Thyroid gland (tissue), 4 donors: ENCODE results near the gene EXOG. TPM values are rescaled to one million over a fixed set of nuclear protein-coding genes. Genes with fewer than 3 reads are reported as not detected.

ENCODE experiments used
- DNase-seq, 2 donors: peaks; one replicate each; pipeline ENCODE4 v3.0.0-alpha.2; 2019
- H3K27ac ChIP-seq, 3 donors: fragments of 200-600 bp; sonication (generic); 1 replicate in 2 of 3; 2 replicates in 1 of 3; pipeline ENCODE4 v1.5.1; 2016 to 2019; ENCODE audit warnings: mild to moderate bottlenecking in 1 of 3, moderate library complexity in 1 of 3
- H3K27me3 ChIP-seq: fragments of 200-600 bp; sonication (generic); one replicate; pipeline ENCODE4 v1.5.1; 2019
- H3K36me3 ChIP-seq, 2 donors: fragments of 200-600 bp; sonication (generic); one replicate each; pipeline ENCODE4 v1.5.1; 2016 to 2019
- H3K4me1 ChIP-seq, 2 donors: fragments of 200-600 bp; sonication (generic); one replicate each; pipeline ENCODE4 v1.5.1; 2017 to 2019
- H3K4me3 ChIP-seq, 3 donors: fragments of 200-600 bp; sonication (generic); replicated peaks in 1 of 3; 1 replicate in 2 of 3; 2 replicates in 1 of 3; pipeline ENCODE4 v1.5.1; 2016; ENCODE audit warnings: mild to moderate bottlenecking in 1 of 3
- H3K9me3 ChIP-seq: fragments of 200-600 bp; sonication (generic); one replicate; pipeline ENCODE4 v1.5.1; 2017
- POLR2A ChIP-seq, 2 donors: fragments of 450-650 bp; IDR thresholded peaks; one replicate each; pipeline ENCODE4 v1.6.1; 2017; ENCODE audit warnings: antibody characterized with exemption in 2 of 2, mild to moderate bottlenecking in 2 of 2, moderate library complexity in 1 of 2
- WGBS, 2 donors: methylation state at CpG; one replicate each; pipeline ENCODE4 v1.1.5; 2017; 5-methylcytosine and 5-hydroxymethylcytosine counted together
- intact Hi-C: fragments of 100-400 bp; cut with DNase I; formaldehyde crosslinking; loops from one replicate; pipeline ENCODE4 v1.15.1; 2023
- total RNA-seq, 4 donors: library from RNA; depleted of rRNA; stranded (reverse); fragments of >200 nt; gene quantifications; one replicate each; pipeline ENCODE4 v1.2.3, GENCODE V29; 2016
- TF ChIP-seq, protein P1 (sequence below), 6 experiments: fragments of 200-600 bp in 3 of 6; fragments of 450-650 bp in 3 of 6; sonication (generic) in 3 of 6; IDR thresholded peaks; one replicate each; pipeline ENCODE4 v1.5.1; 2016 to 2019; ENCODE audit warnings: antibody characterized with exemption in 6 of 6, mild to moderate bottlenecking in 2 of 6, inconsistent platforms in 1 of 6, moderate library complexity in 1 of 6

EXOG gene
- total RNA-seq, 4 donors from 2014 or later: 7.6 to 17.6 (median 14.1) TPM

DNA sequence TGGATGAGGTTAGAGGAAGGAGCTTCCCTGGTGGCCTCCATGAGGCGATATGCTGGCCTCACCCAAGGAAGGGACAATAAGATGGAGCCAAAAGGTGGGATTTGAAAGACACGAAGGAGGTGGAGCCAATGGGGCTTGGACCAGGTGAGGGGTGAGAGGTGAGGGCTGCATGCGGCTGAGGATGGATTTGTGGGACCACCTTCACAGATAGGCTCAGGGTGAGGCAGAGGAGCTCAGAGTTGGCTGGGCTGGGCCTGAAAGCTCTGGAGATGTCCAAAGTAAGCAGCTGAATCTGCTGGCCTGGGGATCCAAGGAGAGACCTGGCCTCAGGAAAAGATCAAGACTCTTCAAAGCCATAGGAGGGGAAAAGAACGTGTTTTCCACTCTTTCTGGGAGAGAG is 49.8 kb downstream of the EXOG start:
- Histone ChIP-seq H3K9me3 (no peaks in the 10 kb centered on the region), H3K4me1 (no peaks in the 10 kb centered on the region), H3K36me3 (no peaks in the 10 kb centered on the region), H3K27ac (no peak overlapping the region), H3K4me3 (no peak overlapping the region), H3K27me3 (no peaks in the 10 kb centered on the region)
- WGBS, 2 donors: 85 to 94% methylated on average over 4 of the region's 4 CpGs
- DNase-seq: no peak
- no peak for TF ChIP-seq POLR2A (IDR thresholded peaks at IDR 0.05)
- TF ChIP-seq, protein P1, sequence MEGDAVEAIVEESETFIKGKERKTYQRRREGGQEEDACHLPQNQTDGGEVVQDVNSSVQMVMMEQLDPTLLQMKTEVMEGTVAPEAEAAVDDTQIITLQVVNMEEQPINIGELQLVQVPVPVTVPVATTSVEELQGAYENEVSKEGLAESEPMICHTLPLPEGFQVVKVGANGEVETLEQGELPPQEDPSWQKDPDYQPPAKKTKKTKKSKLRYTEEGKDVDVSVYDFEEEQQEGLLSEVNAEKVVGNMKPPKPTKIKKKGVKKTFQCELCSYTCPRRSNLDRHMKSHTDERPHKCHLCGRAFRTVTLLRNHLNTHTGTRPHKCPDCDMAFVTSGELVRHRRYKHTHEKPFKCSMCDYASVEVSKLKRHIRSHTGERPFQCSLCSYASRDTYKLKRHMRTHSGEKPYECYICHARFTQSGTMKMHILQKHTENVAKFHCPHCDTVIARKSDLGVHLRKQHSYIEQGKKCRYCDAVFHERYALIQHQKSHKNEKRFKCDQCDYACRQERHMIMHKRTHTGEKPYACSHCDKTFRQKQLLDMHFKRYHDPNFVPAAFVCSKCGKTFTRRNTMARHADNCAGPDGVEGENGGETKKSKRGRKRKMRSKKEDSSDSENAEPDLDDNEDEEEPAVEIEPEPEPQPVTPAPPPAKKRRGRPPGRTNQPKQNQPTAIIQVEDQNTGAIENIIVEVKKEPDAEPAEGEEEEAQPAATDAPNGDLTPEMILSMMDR (IDR thresholded peaks at IDR 0.05): no peak
- intact Hi-C loops: no loop called here

DNA sequence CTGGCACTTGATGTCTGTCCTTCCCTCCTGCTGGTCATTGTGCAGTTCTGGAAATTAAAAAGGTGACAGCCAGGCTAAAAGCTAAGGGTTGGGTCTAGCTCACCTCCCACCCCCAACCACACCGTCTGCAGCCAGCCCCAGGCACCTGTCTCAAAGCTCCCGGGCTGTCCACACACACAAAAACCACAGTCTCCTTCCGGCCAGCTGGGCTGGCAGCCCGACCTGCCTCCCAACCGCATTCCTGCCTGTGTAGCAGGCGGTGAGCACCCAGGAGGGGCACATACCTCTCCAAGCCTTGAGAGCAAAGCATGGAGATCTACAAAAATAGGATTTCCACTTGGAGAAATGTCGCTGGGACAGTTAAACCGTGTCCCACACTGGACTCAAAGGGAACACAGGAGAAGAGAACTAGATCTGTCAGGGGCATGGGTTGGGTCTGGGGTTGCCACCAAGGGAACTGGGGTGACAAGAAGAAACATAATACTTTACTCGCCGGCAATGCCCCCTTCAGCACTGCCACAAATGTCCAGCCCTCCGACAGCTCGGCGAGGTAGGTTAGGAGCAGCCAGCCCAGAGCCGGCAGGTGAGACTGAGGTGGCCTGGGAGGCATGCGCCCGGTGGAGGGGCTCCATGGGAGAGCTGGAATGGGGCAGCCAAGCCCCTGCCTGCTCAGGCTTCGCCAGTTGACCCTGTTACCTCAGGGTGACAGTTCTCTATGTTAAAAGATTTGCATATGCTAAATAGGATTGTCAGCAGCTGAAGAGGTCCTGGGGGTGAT is 52.2 kb downstream of the EXOG start:
- H3K27me3 ChIP-seq: no peaks in the 10 kb centered on the region
- intact Hi-C loops: no loop called here
- no peaks in the 10 kb centered on the region for H3K4me1 ChIP-seq
- H3K4me3 ChIP-seq: no peak overlapping the region
- H3K27ac ChIP-seq: no peak overlapping the region
- whole genome bisulfite sequencing, 2 donors: 35 to 41% methylated on average over 10 to 12 of the region's 17 CpGs
- no peaks in the 10 kb centered on the region for H3K9me3 ChIP-seq
- peak; percentile 32 to 58 for DNase-seq
- no peak for TF ChIP-seq POLR2A (IDR thresholded peaks at IDR 0.05)
- TF ChIP-seq, protein P1 (IDR thresholded peaks at IDR 0.05): no peak
- H3K36me3 ChIP-seq: no peaks in the 10 kb centered on the region

- no peaks in the 10 kb centered on the region for H3K4me1 ChIP-seq
- intact Hi-C loops: no loop called here
- no peak for DNase-seq
- no peaks in the 10 kb centered on the region for H3K27me3 ChIP-seq
- no peaks in the 10 kb centered on the region for H3K9me3 ChIP-seq
- no peak overlapping the region for H3K27ac ChIP-seq
- no peaks in the 10 kb centered on the region for H3K36me3 ChIP-seq
- no peak overlapping the region for H3K4me3 ChIP-seq
- WGBS, 2 donors: 69 to 87% methylated on average over 7 to 8 of the region's 9 CpGs
- TF ChIP-seq POLR2A (IDR thresholded peaks at IDR 0.05): no peak
- TF ChIP-seq, protein P1 (IDR thresholded peaks at IDR 0.05): no peak
Measured at GRCh38 chr3:38549082-38549481, 52.9 kb downstream of the EXOG start.

- Histone ChIP-seq H3K27ac (no peak overlapping the region), H3K27me3 (no peaks in the 10 kb centered on the region), H3K4me1 (no peaks in the 10 kb centered on the region), H3K4me3 (no peak overlapping the region), H3K9me3 (no peaks in the 10 kb centered on the region), H3K36me3 (no peaks in the 10 kb centered on the region)
- no peak for TF ChIP-seq POLR2A (IDR thresholded peaks at IDR 0.05)
- TF ChIP-seq, protein P1 (IDR thresholded peaks at IDR 0.05): no peak
- WGBS, 2 donors: 89 to 97% methylated on average over 7 of the region's 7 CpGs
- intact Hi-C loops: no loop called here
- DNase-seq: no peak
Measured at GRCh38 chr3:38549486-38549885, 53.3 kb downstream of the EXOG start.

DNA sequence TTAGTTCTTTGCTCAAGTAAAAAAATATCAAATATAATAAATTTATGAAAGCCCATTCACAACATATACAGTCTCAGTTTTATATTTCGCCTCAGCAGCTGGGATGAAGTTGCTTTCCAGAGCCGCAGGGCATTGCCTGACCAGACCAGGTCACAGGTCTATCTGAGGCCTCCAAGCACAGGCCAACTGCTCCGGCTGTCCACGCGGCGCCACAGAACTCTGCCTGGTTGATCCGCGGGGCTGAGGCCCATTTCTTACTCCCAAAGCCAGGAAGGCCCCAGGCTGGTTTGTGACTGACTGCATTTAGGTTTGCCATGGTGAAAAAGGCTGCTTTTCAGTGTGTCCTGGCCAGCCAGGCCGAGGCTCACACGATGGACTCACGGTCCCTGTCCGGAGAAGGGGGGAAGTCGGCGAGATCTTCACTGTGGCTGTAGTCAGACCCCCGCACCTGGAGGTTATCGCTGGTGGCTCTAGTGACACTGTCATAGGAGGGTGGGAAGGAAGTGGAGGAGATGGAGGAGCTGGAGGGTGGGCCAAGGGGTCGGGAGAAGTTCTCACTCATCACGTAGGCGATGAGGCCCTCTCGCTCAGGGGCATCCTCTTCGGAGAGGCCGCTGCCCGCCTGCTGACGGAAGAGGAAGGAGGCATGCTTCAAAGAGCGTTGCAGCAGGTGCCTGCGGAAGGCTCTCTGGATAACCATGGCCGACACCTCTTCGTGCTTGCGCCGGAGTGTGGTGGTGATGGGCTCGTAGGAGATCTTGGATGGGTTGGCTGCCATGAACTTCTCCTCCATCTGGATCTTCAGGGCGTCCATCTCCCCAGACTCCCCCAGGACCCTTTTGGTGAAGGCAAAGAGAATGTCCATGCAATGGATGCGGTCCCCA is 54.1 kb downstream of the EXOG start:
- no peak for TF ChIP-seq POLR2A (IDR thresholded peaks at IDR 0.05)
- TF ChIP-seq, protein P1 (IDR thresholded peaks at IDR 0.05): no peak
- Histone ChIP-seq H3K4me1 (no peaks in the 10 kb centered on the region), H3K36me3 (no peaks in the 10 kb centered on the region), H3K4me3 (no peak overlapping the region), H3K27me3 (no peaks in the 10 kb centered on the region), H3K9me3 (no peaks in the 10 kb centered on the region), H3K27ac (no peak overlapping the region)
- intact Hi-C loops: no loop called here
- no peak for DNase-seq
- 95 to 96% methylated on average over 25 to 33 of the region's 33 CpGs for WGBS, 2 donors
